ENCODE results near the gene PRAMEF4.
"Not testable (repeated sequence)": the region's sequence is repeated elsewhere in the genome, so short reads cannot be mapped to it uniquely, and the experiment has no call there.

Gene PRAMEF4

GRCh38 chr1:12886101-12886500, at the start of gene PRAMEF4:
TSS of gene PRAMEF4 (minus strand) at chr1:12886201. CDS start at chr1:12883394, 2,807 bp downstream.
- in situ Hi-C loops (cut with MboI; ENCODE audit: low sequenced_read_pairs): not testable (repeated sequence)

DNA sequence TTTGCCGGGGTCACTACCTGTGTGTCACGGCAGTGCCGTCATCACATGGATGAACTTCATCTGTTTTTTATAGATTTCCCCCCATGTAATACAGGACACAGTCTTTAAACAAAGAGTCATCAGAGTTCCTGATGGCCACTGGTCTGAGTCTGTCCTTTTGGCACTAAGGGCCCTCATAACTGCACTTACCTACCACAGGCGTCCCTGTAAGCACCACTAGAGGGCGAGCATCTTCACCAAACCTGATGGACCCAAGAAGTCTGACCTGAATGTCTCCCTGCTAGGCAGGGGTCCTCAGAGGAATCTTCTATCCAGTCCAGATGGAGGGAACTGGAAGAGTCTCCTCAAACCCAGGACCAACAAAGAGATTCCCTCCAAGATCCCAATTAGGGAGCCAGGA, 38.4 kb upstream of the PRAMEF4 start:
- in situ Hi-C loops (cut with MboI; ENCODE audit: low sequenced_read_pairs): not testable (repeated sequence)

- in situ Hi-C loops (cut with MboI; ENCODE audit: low sequenced_read_pairs): not testable (repeated sequence)
Observed at GRCh38 chr1:12921749-12922148, 35.7 kb upstream of the PRAMEF4 start.

DNA sequence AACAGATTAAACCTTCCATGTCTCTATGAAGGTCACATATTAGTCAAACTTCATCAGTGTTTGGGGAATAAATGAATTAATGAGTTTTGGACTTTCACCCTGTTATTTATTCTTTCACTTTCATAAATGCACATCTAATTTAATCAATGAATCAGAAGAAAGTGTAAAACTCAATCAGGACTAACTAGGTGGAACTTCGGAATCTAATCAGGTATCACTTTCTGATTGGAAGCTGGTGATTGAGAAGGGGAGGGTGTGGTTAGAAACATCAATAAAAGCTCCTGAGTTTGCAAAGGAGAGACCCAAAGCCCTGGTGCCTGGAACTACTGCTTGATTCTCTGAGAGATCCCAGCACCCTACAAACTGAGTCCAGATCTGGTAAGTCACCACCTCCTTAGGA, 30.3 kb upstream of the PRAMEF4 start, which contains the start of gene PRAMEF7:
Gene PRAMEF7 (plus strand): TSS at position 301 of the 400 bp plus-strand sequence. CDS start 1,083 bp downstream, outside the sequence.
- in situ Hi-C loops (cut with MboI; ENCODE audit: low sequenced_read_pairs): not testable (repeated sequence)

- in situ Hi-C loops (cut with MboI; ENCODE audit: low sequenced_read_pairs): not testable (repeated sequence)
Observed at GRCh38 chr1:12903793-12904572, 18.0 kb upstream of the PRAMEF4 start.

DNA sequence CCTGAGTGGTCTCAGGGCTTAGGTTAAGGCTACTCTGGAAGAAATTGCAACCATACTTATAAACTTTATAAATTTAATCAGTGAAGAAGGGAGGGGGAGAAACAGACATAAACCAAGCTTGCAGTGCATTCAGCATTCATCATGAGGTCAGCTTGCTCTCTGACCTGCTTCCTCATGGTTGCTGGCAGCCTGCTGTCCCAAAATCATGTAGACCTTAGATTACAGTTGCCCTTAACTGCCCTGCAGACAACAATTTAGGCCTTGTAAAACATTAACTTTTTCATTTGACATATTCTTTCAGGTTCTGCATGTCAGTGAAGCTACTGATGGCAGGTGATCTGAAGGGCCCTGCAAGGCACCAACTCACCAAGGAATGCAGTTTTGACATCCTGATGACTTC, 13.2 kb upstream of the PRAMEF4 start:
- in situ Hi-C loops (cut with MboI; ENCODE audit: low sequenced_read_pairs): not testable (repeated sequence)

GRCh38 chr1:12898170-12898569, 12.2 kb upstream of the PRAMEF4 start, which contains the start of gene PRAMEF10:
TSS of gene PRAMEF10 (minus strand) at chr1:12898270. CDS start at chr1:12895847, 2,423 bp downstream.
- in situ Hi-C loops (cut with MboI; ENCODE audit: low sequenced_read_pairs): not testable (repeated sequence)

- in situ Hi-C loops (cut with MboI; ENCODE audit: low sequenced_read_pairs): not testable (repeated sequence)
Observed at GRCh38 chr1:12878453-12878852, 7.5 kb downstream of the PRAMEF4 start.

GRCh38 chr1:12863131-12863880, 22.7 kb downstream of the PRAMEF4 start:
- in situ Hi-C loops (cut with MboI; ENCODE audit: low sequenced_read_pairs): not testable (repeated sequence)

DNA sequence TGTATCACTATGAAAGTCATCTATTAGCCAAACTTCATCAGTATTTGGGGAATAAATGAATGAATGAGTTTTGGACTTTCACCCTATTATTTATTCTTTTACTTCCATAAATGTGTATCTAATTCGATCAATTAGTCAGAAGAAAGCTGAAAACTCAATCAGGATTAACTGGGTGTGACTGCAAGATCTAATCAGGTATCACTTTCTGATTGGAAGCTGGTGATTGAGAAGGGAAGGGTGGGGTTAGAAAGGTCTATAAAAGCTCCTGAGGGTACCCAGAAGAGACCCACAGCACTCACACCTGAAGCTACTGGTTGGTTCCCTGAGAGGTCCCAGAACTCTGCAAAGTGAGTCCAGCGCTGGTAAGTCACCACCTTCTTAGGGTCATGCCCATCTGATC, 29.2 kb downstream of the PRAMEF4 start, which contains the start of gene PRAMEF2:
Gene PRAMEF2 (plus strand): TSS at position 301 of the 400 bp plus-strand sequence. CDS start 1,924 bp downstream, outside the sequence.
- in situ Hi-C loops (cut with MboI; ENCODE audit: low sequenced_read_pairs): not testable (repeated sequence)

DNA sequence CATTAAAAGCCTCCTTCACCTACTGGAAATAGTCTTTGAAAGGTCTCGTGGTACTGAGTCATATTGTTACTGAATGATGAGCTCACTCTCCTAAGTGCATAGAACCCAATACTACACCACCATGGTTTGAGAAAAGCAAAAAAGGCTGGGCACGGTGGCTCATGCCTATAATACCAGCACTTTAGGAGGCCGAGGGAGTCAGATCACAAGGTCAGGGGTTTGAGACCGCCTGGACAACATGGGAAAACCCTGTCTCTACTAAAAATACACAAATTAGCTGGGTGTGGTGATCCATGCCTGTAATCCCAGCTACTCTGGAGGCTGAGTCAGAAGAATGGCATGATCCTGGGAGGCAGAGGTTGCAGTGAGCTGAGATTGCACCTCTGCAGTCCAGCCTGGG, 34.2 kb downstream of the PRAMEF4 start:
- in situ Hi-C loops (cut with MboI; ENCODE audit: low sequenced_read_pairs): no loop called here

DNA sequence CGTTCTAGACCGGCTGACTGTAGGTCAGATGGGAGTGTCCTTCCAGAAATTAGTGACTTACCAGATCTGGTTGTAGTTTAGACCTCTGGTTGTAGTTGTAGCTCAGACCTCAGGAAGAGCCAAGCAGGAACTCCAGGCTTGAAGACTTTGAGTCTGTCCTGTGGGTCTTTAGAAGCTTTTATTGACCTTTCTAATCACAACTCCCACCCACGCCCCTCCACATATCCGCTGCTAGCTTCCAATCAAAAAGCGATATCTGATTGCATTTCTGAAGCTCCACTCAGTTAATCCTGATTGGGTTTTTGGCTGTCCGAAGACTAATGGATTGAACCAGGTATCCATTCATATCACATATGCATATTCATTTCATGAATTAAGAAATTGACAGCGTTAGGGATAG, 37.4 kb downstream of the PRAMEF4 start, which contains the start of gene HNRNPCL1:
Gene HNRNPCL1 (minus strand): TSS at position 101 of the 400 bp plus-strand sequence. CDS start 431 bp downstream, outside the sequence.
- in situ Hi-C loops (cut with MboI; ENCODE audit: low sequenced_read_pairs): not testable (repeated sequence)

DNA sequence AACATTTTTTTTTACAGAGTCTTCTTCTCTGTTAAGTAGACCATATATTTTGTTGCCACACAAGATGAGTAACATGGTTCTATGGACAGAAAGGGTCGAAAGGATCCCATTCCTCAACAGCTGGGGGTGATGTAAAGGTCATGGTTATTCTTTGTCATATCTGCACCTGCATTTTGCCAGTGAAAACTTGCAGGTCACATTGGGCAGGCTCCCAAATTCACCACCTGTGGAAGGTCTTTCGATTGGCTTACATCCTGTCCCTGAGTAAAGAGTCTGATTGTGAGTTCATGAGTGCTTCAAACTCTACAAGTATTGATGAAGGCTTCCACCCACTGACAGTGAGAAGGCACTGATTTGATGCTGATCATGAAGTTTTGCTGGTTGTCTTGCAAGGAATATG, 52.8 kb downstream of the PRAMEF4 start:
- in situ Hi-C loops (cut with MboI; ENCODE audit: low sequenced_read_pairs): not testable (repeated sequence)

GRCh38 chr1:12831310-12831709, 54.7 kb downstream of the PRAMEF4 start, which contains the start of gene PRAMEF11:
TSS of gene PRAMEF11 (minus strand) at chr1:12831410. CDS start at chr1:12828789, 2,621 bp downstream.
- in situ Hi-C loops (cut with MboI; ENCODE audit: low sequenced_read_pairs): not testable (repeated sequence)

Measured in HL-60/S4 treated with phorbol 12-myristate 13-acetate at 8.2 ng/mL for 4 days and 3 days (cell line).